COR-L47 (cell line): Measurements from ENCODE around the gene FSIP1.
A peak's percentile ranks its signal among the peaks of the same experiment; 100 is the strongest.

Experiments used
- DNase-seq: peaks from one replicate; lab custom pipeline; 2025; lab: John Stamatoyannopoulos, UW

Gene FSIP1

DNA sequence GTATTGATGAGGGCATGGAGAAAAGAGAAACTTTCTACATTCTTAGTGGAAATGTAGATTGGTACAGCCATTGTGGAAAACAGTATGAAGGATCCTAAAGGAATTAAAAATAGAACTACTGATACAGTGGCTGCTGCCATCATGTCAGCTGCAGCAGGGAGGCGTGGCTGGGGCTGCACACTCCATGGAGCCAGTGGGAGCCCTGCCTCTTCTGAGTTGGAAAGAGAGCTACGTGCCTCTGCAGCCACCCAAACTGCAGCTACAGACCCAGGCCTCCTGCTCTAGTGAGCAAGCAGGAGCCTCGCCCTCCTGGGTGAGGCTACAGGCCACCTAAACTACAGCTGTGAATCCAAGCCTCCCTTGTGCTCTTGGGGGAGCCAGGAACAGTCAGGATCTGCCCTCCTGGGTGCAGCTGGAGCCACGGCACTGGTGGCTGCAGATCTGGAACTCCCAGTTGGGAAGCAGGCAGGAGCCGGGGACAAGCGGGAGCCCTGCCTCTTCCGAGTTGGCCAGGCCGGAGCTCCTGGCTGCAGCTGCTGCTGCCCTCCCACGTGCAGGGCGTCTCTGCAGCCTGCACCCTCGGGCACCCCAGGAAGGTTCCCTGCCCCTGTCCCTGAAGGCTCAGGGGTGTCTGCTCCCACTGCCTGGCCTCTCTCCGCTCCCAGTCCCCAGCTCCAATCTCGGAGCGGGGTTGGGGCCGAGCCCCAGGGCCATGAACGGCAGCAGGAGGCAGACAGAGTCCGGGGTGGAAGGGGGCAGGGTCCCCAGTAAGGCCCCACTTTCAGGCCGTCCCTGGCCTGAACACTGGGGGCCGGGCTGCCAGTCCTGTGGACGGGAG is 137.3 kb downstream of the FSIP1 start:
- no peak for DNase-seq

GRCh38 chr15:39644136-39644535 is 138.5 kb downstream of the FSIP1 start:
- no peak for DNase-seq

GRCh38 chr15:39643727-39644126 is 138.9 kb downstream of the FSIP1 start:
- DNase-seq = no peak

GRCh38 chr15:39642011-39642640 is 140.5 kb downstream of the FSIP1 start:
- no peak for DNase-seq

GRCh38 chr15:39641191-39641889 is 141.3 kb downstream of the FSIP1 start:
- DNase-seq = no peak

- no peak for DNase-seq
Observed at GRCh38 chr15:39640665-39641064, 142.0 kb downstream of the FSIP1 start.

DNA sequence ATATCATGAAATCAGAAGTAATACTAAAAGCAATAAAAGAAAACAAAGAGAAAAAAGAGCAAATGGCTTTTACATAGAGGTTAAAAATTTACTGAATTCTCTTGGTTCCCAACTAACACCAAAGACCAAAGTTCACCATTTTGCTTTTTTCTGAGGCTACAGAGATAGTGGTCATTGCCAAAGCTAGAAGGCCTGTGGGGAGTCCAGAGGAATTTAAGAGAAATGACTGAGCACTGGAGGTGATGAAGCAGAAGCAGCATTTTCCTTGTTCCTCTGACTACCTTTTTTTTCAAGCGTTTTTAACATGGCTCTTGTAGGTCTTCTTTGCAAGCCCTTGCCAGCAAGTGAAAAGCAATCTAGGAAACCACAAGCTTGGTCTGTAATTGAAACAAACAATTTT is 143.6 kb downstream of the FSIP1 start:
- no peak for DNase-seq

- DNase-seq = no peak
Observed at GRCh38 chr15:39638041-39638440, 144.6 kb downstream of the FSIP1 start.

DNA sequence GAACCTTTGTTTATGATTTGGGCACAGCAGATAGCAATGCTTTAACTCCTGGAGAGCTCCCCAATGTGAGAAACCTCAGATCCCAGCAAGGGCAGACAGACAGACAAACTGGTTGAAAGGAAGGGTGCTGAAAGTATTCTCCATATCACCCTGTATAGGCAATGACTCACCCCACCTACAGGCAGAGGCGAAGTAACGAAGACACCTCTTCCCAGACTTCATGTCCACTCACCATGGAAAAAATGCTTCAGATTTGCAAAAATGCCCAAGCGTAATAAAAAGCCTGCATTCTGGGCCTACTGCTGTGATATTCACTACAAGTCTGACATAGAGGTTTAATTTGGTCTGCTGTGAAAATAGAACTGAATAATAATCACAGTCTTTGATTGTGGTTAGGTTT is 151.3 kb downstream of the FSIP1 start:
- DNase-seq = no peak

GRCh38 chr15:39629906-39630305 is 152.7 kb downstream of the FSIP1 start:
- no peak for DNase-seq

DNA sequence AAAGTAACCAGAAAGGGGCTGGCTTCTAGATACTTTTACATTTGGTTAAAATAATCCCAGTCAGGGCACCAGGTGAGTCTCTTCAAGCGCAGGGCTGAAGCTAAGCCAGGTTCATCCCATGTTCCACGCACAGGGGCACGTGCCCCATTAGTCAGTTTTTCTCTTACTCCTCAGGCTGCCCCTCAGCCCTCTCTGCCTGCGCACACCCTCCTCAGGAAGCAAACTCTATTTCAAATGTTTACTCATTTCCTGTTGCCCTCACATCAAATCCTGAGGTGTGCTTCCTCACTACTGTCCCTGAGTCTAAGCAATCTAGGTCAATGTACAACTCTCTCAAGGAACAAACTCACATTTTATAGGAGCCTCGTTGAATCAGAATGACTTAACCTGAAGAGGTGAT is 153.3 kb downstream of the FSIP1 start:
- no peak for DNase-seq

- DNase-seq = no peak
Observed at GRCh38 chr15:39628546-39629257, 153.9 kb downstream of the FSIP1 start.

DNA sequence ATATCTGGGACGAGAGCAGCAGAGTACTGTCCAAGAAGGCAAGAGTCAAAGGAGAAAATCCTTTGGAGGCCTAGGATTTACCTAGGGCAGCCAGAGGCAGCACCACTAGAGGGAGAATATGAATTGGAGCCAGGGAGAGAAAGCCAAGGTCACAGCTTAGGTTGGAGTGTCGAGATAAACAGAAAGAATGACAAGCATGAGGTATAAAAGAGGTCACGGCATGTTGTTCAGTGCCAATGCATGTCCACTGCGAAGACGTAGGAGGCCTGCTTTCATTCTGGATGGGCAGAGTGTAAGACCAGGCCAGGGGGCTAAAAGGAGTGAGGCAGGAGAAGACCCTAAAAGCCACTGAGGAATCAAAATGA is 154.5 kb downstream of the FSIP1 start:
- DNase-seq = no peak

DNA sequence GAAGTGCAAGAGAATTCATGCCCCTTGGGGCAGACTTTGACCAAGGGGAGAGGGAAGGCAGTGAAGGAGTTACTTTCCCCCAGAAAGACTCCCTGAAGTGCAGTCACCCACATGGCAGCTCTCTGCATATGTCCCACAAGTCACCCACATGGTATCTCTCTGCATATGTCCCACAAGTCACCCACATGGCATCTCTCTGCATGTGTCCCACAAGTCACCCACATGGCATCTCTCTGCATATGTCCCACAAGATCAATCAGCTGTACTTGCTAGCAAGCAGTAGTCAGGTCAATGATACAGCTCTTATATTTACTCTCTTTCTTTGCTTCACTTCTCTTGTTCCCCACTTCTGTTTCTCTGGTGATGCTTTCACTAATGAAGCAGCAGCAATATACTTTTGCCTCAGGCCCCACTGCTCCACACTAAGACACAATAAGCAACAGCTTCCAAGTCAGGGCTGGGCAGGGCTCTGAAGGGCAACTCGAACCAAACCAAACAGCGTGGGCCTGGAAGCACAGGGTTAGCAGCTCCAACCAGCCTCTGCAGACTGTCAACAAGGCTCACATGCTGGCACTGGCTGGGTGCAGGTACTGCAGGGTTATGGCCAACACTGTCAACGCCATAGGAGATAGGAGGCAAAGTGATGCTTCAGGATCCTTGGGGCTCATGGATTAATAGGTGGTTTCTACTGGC is 155.0 kb downstream of the FSIP1 start:
- no peak for DNase-seq

DNA sequence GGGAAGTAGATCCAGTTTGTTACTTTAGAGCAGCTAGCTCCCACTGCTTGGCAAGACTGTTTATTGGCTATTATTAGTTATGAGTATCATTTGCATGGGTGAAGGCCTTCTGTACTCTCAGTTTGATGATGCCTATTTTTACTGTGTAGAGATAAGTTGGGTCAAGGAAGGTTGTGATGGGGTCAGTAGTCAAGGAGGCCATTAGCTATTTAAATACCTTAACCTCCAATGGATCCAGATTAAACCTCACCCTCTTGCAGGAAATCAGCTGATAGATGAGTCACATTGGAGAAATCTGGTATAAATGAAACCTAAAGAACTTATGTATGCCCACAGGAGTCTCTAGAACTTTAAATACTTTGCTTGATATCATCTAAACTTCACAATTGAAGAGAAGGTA is 156.8 kb downstream of the FSIP1 start:
- no peak for DNase-seq

- no peak for DNase-seq
Observed at GRCh38 chr15:39625451-39625850, 157.2 kb downstream of the FSIP1 start.

- DNase-seq = no peak
Observed at GRCh38 chr15:39624806-39625205, 157.8 kb downstream of the FSIP1 start.

DNA sequence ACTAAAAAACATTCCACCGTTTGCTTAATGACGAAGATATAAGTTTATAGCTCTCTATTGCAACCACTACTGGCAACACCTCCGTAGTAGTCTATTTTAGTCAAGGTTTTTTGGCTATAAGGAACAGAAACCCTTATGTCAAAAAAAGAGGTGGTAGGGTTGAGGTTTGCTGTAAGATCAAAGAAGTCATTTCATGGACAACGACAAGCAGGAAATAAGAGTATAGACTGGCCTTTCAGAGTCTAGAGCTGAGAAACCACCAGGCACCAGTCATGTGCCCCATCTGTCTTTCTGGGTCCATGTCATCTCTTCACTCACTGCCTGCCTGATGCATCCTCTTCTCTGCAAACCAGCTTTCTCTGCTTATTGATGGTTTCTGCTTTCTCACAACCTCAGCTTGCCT is 159.1 kb downstream of the FSIP1 start:
- no peak for DNase-seq

GRCh38 chr15:39622660-39623516 is 159.8 kb downstream of the FSIP1 start:
- DNase-seq = peak; percentile 32

GRCh38 chr15:39621976-39622375 is 160.7 kb downstream of the FSIP1 start:
- DNase-seq = no peak

GRCh38 chr15:39621210-39621609 is 161.4 kb downstream of the FSIP1 start:
- DNase-seq = peak; percentile 67
